ENCODE data around the gene GPRC5C.

GPRC5C gene

DNA sequence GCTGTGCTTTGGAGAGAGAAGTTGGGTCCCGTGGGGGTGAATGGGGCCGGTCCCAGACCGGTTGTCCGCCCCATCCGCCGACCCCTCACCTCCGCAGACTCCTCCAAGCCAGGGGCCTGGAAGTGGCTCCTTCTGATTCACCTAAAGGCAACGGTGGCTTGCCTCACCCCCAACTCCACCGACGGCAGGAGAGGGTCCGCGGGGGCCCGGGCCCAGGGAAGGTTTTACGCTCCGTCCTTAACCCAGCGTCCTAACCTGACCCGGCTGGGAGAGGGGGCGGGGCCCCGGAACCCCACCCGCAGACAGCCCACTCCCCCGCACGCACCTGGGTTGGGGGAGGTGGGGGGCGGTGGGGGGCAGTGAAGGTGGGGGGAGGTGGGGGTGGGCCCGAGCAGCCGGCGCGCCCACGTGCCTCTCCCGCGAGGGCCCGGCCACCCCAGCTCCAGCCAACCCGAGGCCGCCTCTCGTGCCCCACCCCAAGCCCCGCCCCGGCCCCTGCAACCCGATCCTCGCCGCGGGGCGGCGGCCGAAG, 21.8 kb downstream of the GPRC5C start:
- no peak for FAIRE-seq
- peak; percentile 99 for DNase-seq (ENCODE audit: insufficient read length, low spot score)
- TF ChIP-seq POLR2AphosphoS5 (IDR thresholded peaks at IDR 0.05; ENCODE audit: low read depth, low read length) (no peak), POU2F2 (IDR thresholded peaks at IDR 0.05; ENCODE audit: low read depth, low read length) (no peak), POLR2A (IDR thresholded peaks at IDR 0.05; ENCODE audit: low read depth, low read length) (no peak), SPI1 (IDR thresholded peaks at IDR 0.05; ENCODE audit: low read depth, low read length) (no peak), TAF1 (IDR thresholded peaks at IDR 0.05; ENCODE audit: low read depth, low read length) (no peak), PAX5 (IDR thresholded peaks at IDR 0.05; ENCODE audit: insufficient read depth, low read length, severe bottlenecking) (no peak)

GRCh38 chr17:74454197-74455024, 22.5 kb downstream of the GPRC5C start:
- DNase-seq (ENCODE audit: insufficient read length, low spot score), result no peak
- no peak for TF ChIP-seq SPI1 (IDR thresholded peaks at IDR 0.05; ENCODE audit: low read depth, low read length)
- TF ChIP-seq POU2F2 (IDR thresholded peaks at IDR 0.05; ENCODE audit: low read depth, low read length), result no peak
- no peak for TF ChIP-seq POLR2A (IDR thresholded peaks at IDR 0.05; ENCODE audit: low read depth, low read length)
- no peak for TF ChIP-seq PAX5 (IDR thresholded peaks at IDR 0.05; ENCODE audit: insufficient read depth, low read length, severe bottlenecking)
- FAIRE-seq, result peak; percentile 61

DNA sequence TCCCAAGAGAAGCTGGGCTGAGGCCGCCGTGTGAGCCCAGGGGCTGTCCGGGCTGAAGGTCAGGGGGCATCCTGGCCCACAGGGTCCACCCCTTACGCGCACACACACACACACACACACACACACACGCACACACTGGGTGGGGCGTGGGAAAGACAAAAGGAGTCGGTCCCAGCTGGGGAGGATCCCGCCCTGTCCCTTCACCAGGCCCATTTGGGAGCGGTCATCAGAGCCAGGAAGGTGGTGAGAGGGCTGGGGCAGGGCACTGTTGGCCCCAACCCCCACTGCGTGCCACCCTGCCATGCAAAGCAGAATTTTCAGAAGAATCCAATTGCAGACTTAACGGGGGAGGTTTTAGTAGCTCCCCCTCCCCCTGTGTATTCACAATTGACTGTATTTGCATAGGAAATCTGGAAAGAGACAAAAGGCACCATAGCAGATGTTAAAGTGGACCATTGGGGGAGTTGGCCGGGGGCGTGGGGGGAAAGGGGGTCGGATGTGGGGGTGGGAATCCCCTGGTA, 23.2 kb downstream of the GPRC5C start:
- DNase-seq (ENCODE audit: insufficient read length, low spot score), result no peak
- TF ChIP-seq TAF1 (IDR thresholded peaks at IDR 0.05; ENCODE audit: low read depth, low read length), result no peak
- peak; percentile 28; the same call in 1 of the 2 replicates for TF ChIP-seq POU2F2 (IDR thresholded peaks at IDR 0.05; ENCODE audit: low read depth, low read length)
- TF ChIP-seq POLR2A (IDR thresholded peaks at IDR 0.05; ENCODE audit: low read depth, low read length), result no peak
- TF ChIP-seq POLR2AphosphoS5 (IDR thresholded peaks at IDR 0.05; ENCODE audit: low read depth, low read length), result no peak
- no peak for FAIRE-seq

- TF ChIP-seq SPI1 (IDR thresholded peaks at IDR 0.05; ENCODE audit: low read depth, low read length) (no peak), POU2F2 (IDR thresholded peaks at IDR 0.05; ENCODE audit: low read depth, low read length) (no peak), POLR2AphosphoS5 (IDR thresholded peaks at IDR 0.05; ENCODE audit: low read depth, low read length) (no peak), POLR2A (IDR thresholded peaks at IDR 0.05; ENCODE audit: low read depth, low read length) (no peak), PAX5 (IDR thresholded peaks at IDR 0.05; ENCODE audit: insufficient read depth, low read length, severe bottlenecking) (no peak), TAF1 (IDR thresholded peaks at IDR 0.05; ENCODE audit: low read depth, low read length) (no peak)
- DNase-seq (ENCODE audit: insufficient read length, low spot score), result no peak
- peak; percentile 55 for FAIRE-seq
Measured at GRCh38 chr17:74455821-74456220, 23.9 kb downstream of the GPRC5C start.

- TF ChIP-seq TAF1 (IDR thresholded peaks at IDR 0.05; ENCODE audit: low read depth, low read length) (no peak), POU2F2 (IDR thresholded peaks at IDR 0.05; ENCODE audit: low read depth, low read length) (no peak), PAX5 (IDR thresholded peaks at IDR 0.05; ENCODE audit: insufficient read depth, low read length, severe bottlenecking) (no peak)
- peak; percentile 94 for FAIRE-seq
- peak; percentile 67 for DNase-seq (ENCODE audit: insufficient read length, low spot score)
Measured at GRCh38 chr17:74457146-74457819, 25.4 kb downstream of the GPRC5C start.

- FAIRE-seq, result no peak
- TF ChIP-seq POLR2A (IDR thresholded peaks at IDR 0.05; ENCODE audit: low read depth, low read length), result no peak
- no peak for TF ChIP-seq POU2F2 (IDR thresholded peaks at IDR 0.05; ENCODE audit: low read depth, low read length)
- TF ChIP-seq TAF1 (IDR thresholded peaks at IDR 0.05; ENCODE audit: low read depth, low read length), result no peak
- TF ChIP-seq PAX5 (IDR thresholded peaks at IDR 0.05; ENCODE audit: insufficient read depth, low read length, severe bottlenecking), result no peak
- TF ChIP-seq SPI1 (IDR thresholded peaks at IDR 0.05; ENCODE audit: low read depth, low read length), result no peak
- TF ChIP-seq POLR2AphosphoS5 (IDR thresholded peaks at IDR 0.05; ENCODE audit: low read depth, low read length), result no peak
- DNase-seq (ENCODE audit: insufficient read length, low spot score), result no peak
Measured at GRCh38 chr17:74457820-74458166, 25.9 kb downstream of the GPRC5C start.

GRCh38 chr17:74458835-74459234, 26.9 kb downstream of the GPRC5C start:
- no peak for TF ChIP-seq POLR2A (IDR thresholded peaks at IDR 0.05; ENCODE audit: low read depth, low read length)
- TF ChIP-seq PAX5 (IDR thresholded peaks at IDR 0.05; ENCODE audit: insufficient read depth, low read length, severe bottlenecking), result no peak
- no peak for TF ChIP-seq SPI1 (IDR thresholded peaks at IDR 0.05; ENCODE audit: low read depth, low read length)
- no peak for TF ChIP-seq TAF1 (IDR thresholded peaks at IDR 0.05; ENCODE audit: low read depth, low read length)
- TF ChIP-seq POU2F2 (IDR thresholded peaks at IDR 0.05; ENCODE audit: low read depth, low read length), result no peak
- TF ChIP-seq POLR2AphosphoS5 (IDR thresholded peaks at IDR 0.05; ENCODE audit: low read depth, low read length), result no peak
- DNase-seq (ENCODE audit: insufficient read length, low spot score) (no peak), FAIRE-seq (no peak)

- FAIRE-seq (no peak), DNase-seq (ENCODE audit: insufficient read length, low spot score) (no peak)
- no peak for TF ChIP-seq POLR2AphosphoS5 (IDR thresholded peaks at IDR 0.05; ENCODE audit: low read depth, low read length)
- TF ChIP-seq POLR2A (IDR thresholded peaks at IDR 0.05; ENCODE audit: low read depth, low read length), result no peak
- TF ChIP-seq POU2F2 (IDR thresholded peaks at IDR 0.05; ENCODE audit: low read depth, low read length), result no peak
- TF ChIP-seq TAF1 (IDR thresholded peaks at IDR 0.05; ENCODE audit: low read depth, low read length), result no peak
- no peak for TF ChIP-seq SPI1 (IDR thresholded peaks at IDR 0.05; ENCODE audit: low read depth, low read length)
- TF ChIP-seq PAX5 (IDR thresholded peaks at IDR 0.05; ENCODE audit: insufficient read depth, low read length, severe bottlenecking), result no peak
Measured at GRCh38 chr17:74459622-74460021, 27.7 kb downstream of the GPRC5C start.

DNA sequence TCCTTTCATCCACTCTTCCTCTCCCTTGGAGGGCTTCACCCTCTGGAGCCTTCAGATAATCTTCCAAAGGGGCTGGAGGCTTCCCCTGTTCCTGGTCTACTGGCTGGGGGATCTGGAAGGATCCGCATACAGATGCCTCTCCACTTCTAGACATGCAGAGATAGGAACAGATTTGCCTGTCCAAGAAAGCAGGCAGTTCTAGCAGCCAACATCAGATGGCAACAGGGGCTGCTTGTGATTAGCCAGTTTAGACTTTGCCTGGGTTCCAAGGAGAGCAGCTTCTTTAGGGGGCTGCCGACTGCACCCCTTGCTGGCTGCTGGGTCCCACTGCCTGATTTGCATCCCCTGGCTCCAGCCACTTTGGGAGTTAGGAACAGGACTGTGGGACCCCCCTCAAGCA, 28.4 kb downstream of the GPRC5C start:
- FAIRE-seq (no peak), DNase-seq (ENCODE audit: insufficient read length, low spot score) (no peak)
- TF ChIP-seq POLR2A (IDR thresholded peaks at IDR 0.05; ENCODE audit: low read depth, low read length), result no peak
- TF ChIP-seq POLR2AphosphoS5 (IDR thresholded peaks at IDR 0.05; ENCODE audit: low read depth, low read length), result no peak
- no peak for TF ChIP-seq PAX5 (IDR thresholded peaks at IDR 0.05; ENCODE audit: insufficient read depth, low read length, severe bottlenecking)
- no peak for TF ChIP-seq SPI1 (IDR thresholded peaks at IDR 0.05; ENCODE audit: low read depth, low read length)
- TF ChIP-seq POU2F2 (IDR thresholded peaks at IDR 0.05; ENCODE audit: low read depth, low read length), result no peak
- no peak for TF ChIP-seq TAF1 (IDR thresholded peaks at IDR 0.05; ENCODE audit: low read depth, low read length)
